Dedifferentiated amniotic fluid mesenchymal stem cell (primary cell): ENCODE results near the gene DPF3.

Experiments
- DNase-seq: peaks from one replicate; pipeline ENCODE4 v3.0.0-alpha.2; 2016; ENCODE audit errors: extremely low spot score

Gene DPF3

GRCh38 chr14:72715850-72716228 lies 178.1 kb downstream of the DPF3 start:
- DNase-seq, result no peak

GRCh38 chr14:72715215-72715849 lies 178.6 kb downstream of the DPF3 start:
- DNase-seq, result no peak

GRCh38 chr14:72714871-72715214 lies 179.1 kb downstream of the DPF3 start:
- no peak for DNase-seq

- no peak for DNase-seq
Measured at GRCh38 chr14:72714094-72714493, 179.8 kb downstream of the DPF3 start.

GRCh38 chr14:72711936-72712335 lies 182.0 kb downstream of the DPF3 start:
- no peak for DNase-seq

GRCh38 chr14:72709916-72710611 lies 183.8 kb downstream of the DPF3 start:
- peak; percentile 84 for DNase-seq

- no peak for DNase-seq
Measured at GRCh38 chr14:72708708-72709475, 185.0 kb downstream of the DPF3 start.

GRCh38 chr14:72708222-72708621 lies 185.7 kb downstream of the DPF3 start:
- no peak for DNase-seq

- DNase-seq, result no peak
Measured at GRCh38 chr14:72706485-72706884, 187.4 kb downstream of the DPF3 start.

- DNase-seq, result no peak
Measured at GRCh38 chr14:72704502-72704901, 189.4 kb downstream of the DPF3 start.

DNA sequence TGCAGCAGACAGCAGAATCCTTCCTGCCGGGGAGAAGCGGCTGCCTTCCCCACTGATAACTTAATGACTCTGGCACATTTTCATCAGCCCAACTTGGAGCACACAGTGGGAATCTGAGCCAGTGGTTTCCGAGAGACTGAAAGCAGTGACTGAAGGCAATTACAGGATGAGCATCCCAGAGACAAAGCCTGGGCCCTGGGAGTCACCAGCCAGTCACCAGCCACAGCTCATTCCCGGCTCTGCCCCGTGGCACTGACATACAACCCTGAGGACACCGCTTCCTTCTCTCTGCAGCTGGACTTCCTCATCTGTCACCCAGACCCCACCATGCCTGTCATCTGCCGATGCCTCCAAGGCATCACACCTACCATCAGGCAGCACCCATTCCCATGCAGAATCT lies 192.3 kb downstream of the DPF3 start:
- no peak for DNase-seq

DNA sequence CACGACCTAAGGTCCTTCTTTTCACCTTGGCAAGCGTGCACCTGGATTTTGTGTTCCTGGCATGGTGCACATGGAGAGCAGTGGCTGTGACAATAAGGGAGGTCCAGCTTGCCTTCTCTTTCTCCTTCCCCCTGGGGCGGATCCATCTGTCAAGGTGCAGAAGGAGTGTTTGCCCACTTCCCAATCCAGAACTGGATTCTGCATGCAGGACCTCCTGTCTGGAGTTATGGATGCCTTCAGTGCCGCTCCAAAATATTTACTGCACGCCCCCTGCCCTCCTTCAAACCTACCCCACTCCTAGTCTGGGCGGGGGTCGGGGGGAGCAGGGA lies 192.7 kb downstream of the DPF3 start:
- no peak for DNase-seq

DNA sequence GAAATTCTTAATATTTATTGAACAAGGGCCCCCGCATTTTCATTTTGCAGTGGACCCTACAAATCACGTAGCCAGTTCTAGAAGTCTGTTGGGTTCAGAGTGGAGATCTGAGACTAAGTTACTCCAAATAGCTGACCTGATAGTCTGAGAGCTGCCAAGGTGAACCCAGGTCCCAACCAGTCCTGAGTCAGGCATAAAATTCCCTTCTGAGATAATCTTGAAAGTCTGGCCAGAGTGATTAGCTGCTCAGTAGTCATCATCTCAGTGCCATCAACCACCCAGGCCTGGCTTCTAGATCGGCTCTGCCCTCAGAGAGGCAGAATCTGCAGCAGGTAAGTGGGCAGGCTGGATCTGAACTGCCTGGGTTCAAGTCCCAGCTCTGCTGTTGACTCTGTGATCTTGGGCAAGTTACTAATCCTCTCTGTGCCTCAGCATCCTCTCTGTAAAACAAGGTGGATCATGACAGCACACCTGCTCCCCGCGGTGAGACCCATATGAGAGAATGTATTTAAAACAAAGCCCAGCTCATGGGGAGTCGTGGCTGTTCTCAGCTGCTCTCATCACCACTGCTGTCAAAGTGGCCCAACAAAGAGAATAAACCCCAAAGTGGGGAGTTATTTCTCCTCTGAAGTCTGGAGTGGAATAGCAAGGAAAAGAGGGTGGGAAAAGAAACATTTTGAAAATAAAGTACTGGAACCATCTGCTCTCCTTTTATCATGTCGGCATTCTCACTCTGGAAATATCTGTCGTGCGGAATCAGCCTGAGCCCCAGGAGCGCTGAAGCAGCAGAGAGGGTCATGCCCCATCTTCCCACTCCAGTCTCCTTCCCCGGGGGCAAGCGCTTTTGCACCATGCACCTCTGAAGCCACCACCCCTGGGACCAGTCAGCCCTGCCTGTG lies 193.3 kb downstream of the DPF3 start:
- no peak for DNase-seq

GRCh38 chr14:72699852-72700257 lies 194.0 kb downstream of the DPF3 start:
- peak; percentile 98 for DNase-seq

- DNase-seq, result no peak
Measured at GRCh38 chr14:72699443-72699842, 194.5 kb downstream of the DPF3 start.

DNA sequence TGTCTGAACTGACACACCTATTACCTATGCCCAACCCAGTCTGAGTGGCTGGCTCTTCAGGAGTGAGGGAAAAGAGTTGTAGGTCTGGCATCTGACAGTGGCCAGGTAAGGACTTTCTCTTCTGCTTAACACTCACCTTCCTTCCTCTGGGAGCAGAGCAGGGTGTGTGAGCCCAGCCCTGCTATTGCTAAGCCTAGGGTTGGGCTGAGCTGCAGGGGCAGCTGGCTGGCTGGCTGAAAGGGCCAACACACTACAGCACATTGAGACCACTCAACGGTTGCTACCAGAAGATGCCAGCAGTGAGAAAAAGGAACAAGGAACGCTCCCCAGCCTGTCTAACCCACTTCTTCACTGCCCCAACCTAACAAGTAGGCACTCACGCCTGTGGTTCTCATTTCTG lies 201.2 kb downstream of the DPF3 start:
- DNase-seq, result no peak

DNA sequence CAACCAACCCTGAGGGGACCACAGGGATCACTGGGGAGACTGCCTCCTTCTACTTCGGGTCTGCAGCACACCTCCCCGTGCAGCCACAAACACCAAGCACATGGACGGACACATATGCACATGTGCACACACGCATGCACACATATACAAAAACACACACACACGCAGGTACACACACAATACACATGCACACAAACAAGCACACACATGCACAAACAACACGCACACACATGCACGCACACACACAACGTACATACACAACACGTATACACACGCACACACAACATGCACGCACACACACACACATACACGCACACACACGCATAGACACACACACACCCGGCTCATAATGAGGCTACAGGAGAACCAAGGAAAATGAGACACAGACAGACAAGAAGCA lies 203.6 kb downstream of the DPF3 start:
- no peak for DNase-seq

DNA sequence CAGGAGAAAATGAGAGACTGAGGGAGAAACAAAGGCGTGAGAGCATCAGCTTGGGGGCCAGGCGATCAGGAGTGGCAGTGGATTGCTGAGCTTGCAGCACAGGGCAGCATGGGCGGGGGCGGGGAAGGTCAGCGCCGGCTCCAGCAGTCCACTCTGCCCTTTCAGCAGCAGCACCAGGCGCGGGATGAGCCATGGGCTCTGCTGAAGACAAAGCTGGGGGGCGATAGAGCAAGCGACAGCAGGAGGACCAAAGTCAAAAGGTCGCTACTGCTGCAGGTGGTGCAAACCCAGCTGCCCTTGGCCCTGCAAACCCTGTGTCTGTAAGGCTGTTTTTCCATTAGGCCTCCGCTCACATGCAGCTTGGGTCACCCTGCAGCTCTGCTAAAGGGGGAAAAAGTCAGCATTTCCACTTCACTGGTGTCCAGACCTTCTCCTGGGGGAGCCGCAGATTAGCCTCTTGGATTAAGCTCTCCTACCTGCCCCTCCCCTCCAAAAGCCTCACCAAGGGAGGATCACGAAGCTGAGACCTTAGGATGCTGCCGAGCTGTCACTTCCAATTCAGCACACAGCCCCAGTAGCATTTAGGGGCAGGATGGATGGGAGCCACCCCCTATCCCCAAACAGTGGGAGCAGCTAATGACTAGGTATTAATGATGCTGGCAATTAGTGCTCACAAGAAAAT lies 204.8 kb downstream of the DPF3 start:
- no peak for DNase-seq

GRCh38 chr14:72686832-72687231 lies 207.1 kb downstream of the DPF3 start:
- DNase-seq, result no peak

DNA sequence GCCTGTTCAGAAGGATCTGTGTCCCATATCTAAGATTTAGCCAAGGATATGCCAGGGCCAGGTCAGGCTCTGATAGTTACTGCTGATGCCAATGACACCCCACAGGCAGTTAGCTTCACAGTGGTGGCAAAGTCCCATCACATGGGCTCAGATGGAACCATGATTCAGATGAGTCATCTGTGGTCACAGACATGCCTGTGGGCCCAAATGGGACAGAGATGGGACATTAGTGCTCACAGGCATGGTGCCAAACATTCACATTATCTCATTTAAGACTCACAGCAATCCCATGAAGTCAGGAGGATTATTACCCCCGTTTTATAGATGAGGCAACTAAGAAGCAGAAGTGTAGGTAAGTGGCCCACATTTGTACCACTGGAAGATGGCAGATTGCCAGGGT lies 207.8 kb downstream of the DPF3 start:
- no peak for DNase-seq

GRCh38 chr14:72685456-72685855 lies 208.4 kb downstream of the DPF3 start:
- DNase-seq, result no peak

DNA sequence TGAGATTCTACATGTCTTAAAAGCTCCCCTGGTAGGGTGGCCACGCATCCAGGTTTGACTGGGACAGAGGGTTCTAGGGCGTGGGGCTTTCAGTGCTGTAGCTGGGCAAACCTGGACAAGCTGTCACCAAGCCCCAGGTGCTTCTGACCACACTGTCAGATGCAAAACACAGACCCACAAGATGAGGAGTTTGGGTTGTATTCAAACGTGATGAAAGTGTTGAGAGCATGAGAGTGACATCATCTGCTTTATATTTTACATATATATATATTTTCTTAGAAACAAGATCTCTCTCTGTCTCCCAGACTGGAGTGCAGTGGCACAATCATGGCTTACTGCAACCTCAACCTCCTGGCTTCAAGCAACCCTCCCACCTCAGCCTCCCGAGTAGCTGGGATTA lies 210.1 kb downstream of the DPF3 start:
- DNase-seq, result no peak
